GM11168 (cell line): ENCODE results near the gene GABRB3.

ENCODE experiments used
- in situ Hi-C: fragments of 300-500 bp; cut with MboI; formaldehyde crosslinking; loops from one replicate; pipeline ENCODE4 v1.12.0; 2022; ENCODE audit warnings: low sequenced_read_pairs; ENCODE audit not compliant: unreplicated experiment

Gene GABRB3

GRCh38 chr15:26565542-26565941 lies 207.3 kb downstream of the GABRB3 start:
- in situ Hi-C loops, result no loop called here

GRCh38 chr15:26564361-26564760 lies 208.5 kb downstream of the GABRB3 start:
- in situ Hi-C loops, result no loop called here

GRCh38 chr15:26562336-26562735 lies 210.5 kb downstream of the GABRB3 start:
- in situ Hi-C loops, result no loop called here

GRCh38 chr15:26561896-26562295 lies 211.0 kb downstream of the GABRB3 start:
- in situ Hi-C loops, result no loop called here

GRCh38 chr15:26561130-26561529 lies 211.7 kb downstream of the GABRB3 start:
- in situ Hi-C loops, result no loop called here

- in situ Hi-C loops, result no loop called here
Measured at GRCh38 chr15:26555898-26556297, 217.0 kb downstream of the GABRB3 start.

- in situ Hi-C loops, result no loop called here
Measured at GRCh38 chr15:26551473-26551872, 221.4 kb downstream of the GABRB3 start.

GRCh38 chr15:26550880-26551279 lies 222.0 kb downstream of the GABRB3 start:
- in situ Hi-C loops, result no loop called here

GRCh38 chr15:26537663-26538062 lies 235.2 kb downstream of the GABRB3 start:
- in situ Hi-C loops, result no loop called here

GRCh38 chr15:26531489-26531888 lies 241.4 kb downstream of the GABRB3 start:
- in situ Hi-C loops, result no loop called here

- in situ Hi-C loops, result no loop called here
Measured at GRCh38 chr15:26525096-26525495, 247.8 kb downstream of the GABRB3 start.

- in situ Hi-C loops, result no loop called here
Measured at GRCh38 chr15:26521691-26522198, 251.1 kb downstream of the GABRB3 start.

GRCh38 chr15:26521130-26521529 lies 251.7 kb downstream of the GABRB3 start:
- in situ Hi-C loops, result no loop called here

- in situ Hi-C loops, result no loop called here
Measured at GRCh38 chr15:26518885-26519284, 254.0 kb downstream of the GABRB3 start.

GRCh38 chr15:26516102-26516980 lies 256.5 kb downstream of the GABRB3 start:
- in situ Hi-C loops, result no loop called here

- in situ Hi-C loops, result no loop called here
Measured at GRCh38 chr15:26504009-26504408, 268.9 kb downstream of the GABRB3 start.
